RKO (cell line): ENCODE data around the gene SCARB1.

Experiments used
- DNase-seq: peaks from one replicate; pipeline ENCODE4 v3.0.0-alpha.2; 2016; ENCODE audit warnings: low spot score

Gene SCARB1

GRCh38 chr12:124730455-124730932 lies 133.2 kb downstream of the SCARB1 start:
- DNase-seq = no peak

GRCh38 chr12:124727922-124728321 lies 135.7 kb downstream of the SCARB1 start:
- DNase-seq = no peak

GRCh38 chr12:124727264-124727800 lies 136.3 kb downstream of the SCARB1 start:
- DNase-seq = no peak
